Muscle layer of colon (tissue), 2 donors: ENCODE data around the gene ENTPD6.
A peak's percentile ranks its signal among the peaks of the same experiment; 100 is the strongest.

Source experiments
- H3K27ac ChIP-seq: one replicate; pipeline ENCODE4 v1.7.0; 2013; ENCODE audit warnings: low read depth, mild to moderate bottlenecking, low read length, moderate library complexity
- H3K27me3 ChIP-seq, 2 donors: one replicate each; pipeline ENCODE4 v1.7.0; 2013; ENCODE audit warnings: low read length in 2 of 2, mild to moderate bottlenecking in 2 of 2; ENCODE audit not compliant: insufficient read depth in 2 of 2, control insufficient read depth in 1 of 2
- H3K36me3 ChIP-seq: one replicate; pipeline ENCODE4 v1.7.0; 2013; ENCODE audit warnings: mild to moderate bottlenecking, low read length; ENCODE audit not compliant: insufficient read depth
- H3K4me1 ChIP-seq: one replicate; pipeline ENCODE4 v1.7.0; 2013; ENCODE audit warnings: mild to moderate bottlenecking, low read length; ENCODE audit not compliant: insufficient read depth
- H3K4me3 ChIP-seq, 2 donors: one replicate each; pipeline ENCODE4 v1.7.0; 2013; ENCODE audit warnings: low read length in 2 of 2, low read depth in 1 of 2, mild to moderate bottlenecking in 1 of 2, moderate library complexity in 1 of 2
- H3K9ac ChIP-seq: one replicate; pipeline ENCODE4 v1.7.0; 2013; ENCODE audit warnings: low read length
- H3K9me3 ChIP-seq: one replicate; pipeline ENCODE4 v1.7.0; 2013; ENCODE audit warnings: mild to moderate bottlenecking, low read length
- donor health status: abdominal sarcoma.
- donor health status: Adenocarcinoma of cecum.

Gene ENTPD6

DNA sequence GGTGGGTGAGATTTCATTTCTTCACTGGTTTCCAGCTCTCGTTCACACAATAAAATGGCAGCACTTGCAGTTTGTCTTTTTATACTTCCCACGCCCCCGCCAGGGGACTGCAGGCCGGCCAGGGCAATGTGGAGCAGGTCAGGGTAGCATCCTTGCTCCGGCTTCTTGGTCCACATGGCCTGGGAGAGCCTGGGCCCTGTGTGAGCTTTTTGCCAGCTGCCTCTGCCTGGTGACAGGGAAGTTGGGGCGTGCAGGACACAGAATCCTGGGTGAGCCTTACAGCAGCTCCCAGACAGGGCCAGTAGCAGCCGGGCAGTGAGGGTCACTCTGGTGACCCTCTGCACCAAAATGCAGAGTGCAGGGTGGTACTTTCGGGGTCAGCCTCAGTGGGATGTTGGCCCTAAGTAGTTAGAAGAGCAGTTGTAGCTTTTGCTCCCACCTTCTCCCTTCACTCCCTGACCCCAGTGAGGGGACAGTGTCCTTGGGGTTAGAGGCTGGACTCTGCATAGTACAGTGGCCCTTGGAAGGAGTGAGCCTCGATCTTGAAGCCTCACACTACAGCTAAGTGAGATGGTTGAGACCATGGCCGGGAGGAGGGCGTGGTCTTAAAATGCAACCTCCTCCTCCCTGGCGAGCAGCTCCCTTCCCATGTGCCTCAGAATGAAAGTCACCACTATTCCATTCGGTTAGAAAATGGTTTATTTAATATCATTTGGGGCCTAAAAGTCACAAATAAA lies 76.1 kb downstream of the ENTPD6 start:
- Histone ChIP-seq H3K4me3 (no peak overlapping the region), H3K36me3 (peaks cover 58% of the 10 kb centered on the region), H3K9me3 (no peaks in the 10 kb centered on the region), H3K27me3 (no peaks in the 10 kb centered on the region), H3K27ac (peak overlapping the region; percentile 43), H3K9ac (peak overlapping the region; percentile 22), H3K4me1 (peaks cover 32% of the 10 kb centered on the region)

DNA sequence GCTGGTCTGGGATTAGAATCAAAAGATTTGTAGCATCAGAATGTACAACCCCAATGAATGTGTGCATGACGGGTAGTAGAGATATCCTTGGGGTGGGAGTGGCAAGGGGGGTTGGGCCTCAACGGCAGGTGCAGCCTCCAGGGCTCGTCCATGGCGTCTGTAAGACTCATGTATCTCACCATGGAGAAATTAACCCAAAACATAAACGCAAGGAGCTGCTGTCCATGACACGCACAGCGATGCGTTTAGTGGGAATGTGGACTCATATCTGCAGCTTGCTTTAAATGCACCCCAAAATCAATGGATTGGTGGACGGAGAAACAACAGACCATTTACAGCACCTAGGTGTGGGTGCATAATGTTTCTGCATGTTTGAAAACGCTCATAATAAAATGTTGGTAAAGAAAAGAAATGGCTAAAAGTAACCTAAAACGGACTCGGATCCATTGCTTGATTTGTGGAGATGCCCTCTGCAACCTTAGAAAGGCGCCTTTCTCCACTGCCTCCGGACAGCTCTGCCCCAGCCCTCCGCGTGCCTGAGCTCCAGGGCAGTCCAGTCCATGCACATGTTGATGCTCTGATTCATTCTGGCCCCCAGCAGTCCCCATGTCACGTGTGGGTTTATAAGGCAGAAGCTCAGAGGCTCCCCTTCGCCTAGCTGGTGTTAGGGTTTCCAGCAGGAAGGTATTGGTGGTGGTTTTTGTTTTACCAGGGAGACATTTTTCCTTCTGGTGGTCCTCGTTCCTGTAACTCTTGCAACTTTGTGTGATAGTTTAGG lies 76.9 kb downstream of the ENTPD6 start:
- Histone ChIP-seq H3K9me3 (no peaks in the 10 kb centered on the region), H3K4me1 (peaks cover 32% of the 10 kb centered on the region), H3K27me3 (no peaks in the 10 kb centered on the region), H3K4me3 (no peak overlapping the region), H3K27ac (peak overlapping the region; percentile 84), H3K36me3 (peaks cover 65% of the 10 kb centered on the region), H3K9ac (peak overlapping the region; percentile 22)

DNA sequence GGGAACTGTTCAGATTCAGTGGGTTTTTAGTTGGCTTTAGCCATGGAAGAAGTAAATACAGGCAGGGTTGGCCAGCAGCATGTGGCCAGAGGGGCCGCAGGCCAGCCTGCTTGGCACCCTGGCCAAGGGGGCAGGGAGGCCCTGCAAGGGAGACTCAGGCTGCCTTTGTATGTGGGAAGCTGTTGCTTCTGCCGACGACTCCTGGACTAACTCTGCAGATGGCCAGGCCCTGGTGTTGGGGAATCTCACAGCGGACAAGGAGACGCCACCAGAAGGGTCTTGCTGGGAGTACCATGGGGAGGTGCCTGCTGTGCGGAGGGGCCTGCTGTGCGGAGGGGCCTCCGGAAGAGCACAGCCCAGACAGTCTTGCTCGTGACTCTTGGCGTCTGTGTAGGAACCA lies 77.5 kb downstream of the ENTPD6 start:
- no peaks in the 10 kb centered on the region for H3K27me3 ChIP-seq

DNA sequence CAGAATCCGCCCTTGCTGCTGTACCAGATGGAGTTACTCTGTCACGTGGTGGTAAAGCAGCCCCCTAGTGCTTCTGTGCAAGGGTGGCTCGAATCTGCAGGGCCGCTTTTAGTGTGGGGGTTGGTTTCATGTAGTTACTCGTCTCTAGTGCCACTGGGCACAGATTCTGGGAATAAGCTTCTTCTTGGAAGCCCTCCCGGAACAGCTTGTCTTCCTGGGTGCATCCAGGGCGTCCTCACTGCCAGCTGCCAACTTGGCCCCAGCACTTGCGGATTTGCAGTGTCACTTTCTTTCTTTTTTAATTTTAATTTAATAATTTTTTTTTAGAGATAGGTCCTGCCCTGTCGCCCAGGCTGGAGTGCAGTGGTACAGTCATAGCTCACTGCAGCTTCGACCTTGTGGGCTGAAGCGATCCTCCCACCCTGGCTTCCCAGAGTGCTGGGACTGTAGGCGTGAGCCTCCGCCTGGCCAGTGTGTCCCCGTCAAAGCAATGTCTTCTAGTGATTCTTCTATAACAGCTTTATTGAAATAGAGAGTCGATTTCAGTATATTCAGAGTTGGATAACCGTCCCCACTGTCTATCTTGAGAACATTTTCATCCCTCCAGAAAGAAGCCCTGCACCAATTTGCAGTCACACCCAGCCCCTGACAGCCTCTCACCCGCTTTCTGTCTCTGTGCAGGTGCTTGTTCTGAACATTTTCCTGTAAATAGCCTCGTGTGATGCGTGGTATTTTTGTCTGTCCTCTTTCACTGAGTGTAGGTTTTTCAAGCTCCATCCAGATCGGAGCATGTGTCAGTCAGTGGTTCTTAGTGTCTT lies 78.2 kb downstream of the ENTPD6 start:
- Histone ChIP-seq H3K27ac (peak overlapping the region; percentile 84), H3K4me1 (peaks cover 32% of the 10 kb centered on the region), H3K9ac (peak overlapping the region; percentile 12), H3K36me3 (peaks cover 75% of the 10 kb centered on the region), H3K4me3 (no peak overlapping the region), H3K27me3 (no peaks in the 10 kb centered on the region), H3K9me3 (no peaks in the 10 kb centered on the region)

More for the DNA sequence above, 77.5 kb downstream of the ENTPD6 start:
- peaks cover 71% of the 10 kb centered on the region for H3K36me3 ChIP-seq
- H3K9me3 ChIP-seq = no peaks in the 10 kb centered on the region
- peaks cover 32% of the 10 kb centered on the region for H3K4me1 ChIP-seq
- peak overlapping the region; percentile 12 for H3K9ac ChIP-seq
- no peak overlapping the region for H3K4me3 ChIP-seq
- peak overlapping the region; percentile 84 for H3K27ac ChIP-seq

DNA sequence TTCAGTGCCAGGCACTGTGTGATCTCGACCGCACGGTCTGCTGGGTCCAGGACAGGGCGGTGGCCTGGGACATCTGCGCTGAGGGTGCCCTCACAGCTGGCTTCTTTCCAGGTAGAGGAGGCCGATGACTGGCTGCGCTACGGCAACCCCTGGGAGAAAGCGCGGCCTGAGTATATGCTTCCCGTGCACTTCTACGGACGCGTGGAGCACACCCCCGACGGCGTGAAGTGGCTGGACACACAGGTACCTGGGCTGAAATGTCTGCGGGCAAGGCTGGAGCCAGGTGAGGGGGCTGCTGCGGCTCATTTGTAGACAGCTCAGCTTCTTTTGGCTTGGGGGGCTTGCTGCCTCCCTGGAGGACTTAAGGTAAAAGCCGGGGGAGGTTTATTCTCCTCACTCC lies 79.0 kb downstream of the ENTPD6 start:
- Histone ChIP-seq H3K36me3 (peaks cover 74% of the 10 kb centered on the region), H3K9me3 (no peaks in the 10 kb centered on the region), H3K9ac (no peak overlapping the region), H3K4me3 (no peak overlapping the region), H3K4me1 (peaks cover 32% of the 10 kb centered on the region), H3K27me3 (no peaks in the 10 kb centered on the region), H3K27ac (peak overlapping the region; percentile 67)

DNA sequence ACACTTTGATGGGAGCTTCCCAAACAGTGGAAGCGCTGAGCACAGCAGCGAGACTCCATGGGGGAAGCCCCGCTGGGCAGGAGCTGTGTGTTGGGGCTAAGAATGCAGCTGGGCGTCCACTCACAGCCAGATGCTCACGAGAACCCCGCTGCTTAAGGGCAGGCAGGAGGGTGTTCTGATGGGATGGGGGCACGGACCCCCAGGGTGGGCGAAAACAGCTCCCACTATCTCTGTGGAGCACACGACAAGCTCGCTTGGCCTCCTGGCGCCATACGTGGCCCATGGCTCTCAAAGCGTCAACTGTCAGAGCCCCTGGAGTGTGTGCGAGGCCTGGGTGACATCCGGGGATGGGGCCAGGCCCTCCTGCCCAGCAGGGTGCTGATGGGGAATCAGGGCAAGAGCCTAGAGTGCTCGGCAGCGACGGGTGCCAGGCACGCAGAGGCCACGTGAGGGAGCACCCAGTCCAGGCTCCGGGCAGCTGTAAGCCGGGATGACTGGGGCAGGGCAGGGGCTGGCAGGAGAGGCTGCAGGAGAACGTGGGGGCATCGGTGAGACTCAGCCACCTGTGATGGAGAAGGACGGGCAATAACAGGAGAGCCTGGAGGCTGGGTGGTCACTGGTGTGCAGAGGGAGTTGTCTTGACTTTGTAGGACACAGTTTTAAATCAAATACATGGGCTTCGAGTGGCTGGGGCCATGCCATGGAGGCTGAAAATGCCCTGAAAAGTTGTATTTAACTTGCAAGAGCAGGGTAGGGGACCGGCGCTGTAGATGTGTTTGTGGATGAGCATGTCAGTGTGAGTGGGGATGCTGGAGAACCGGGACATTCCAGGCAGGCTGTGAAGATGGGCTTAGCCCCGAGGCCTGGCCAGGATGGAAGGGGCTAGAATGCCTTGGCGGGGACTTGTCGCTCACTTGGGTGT lies 79.6 kb downstream of the ENTPD6 start:
- H3K4me1 ChIP-seq = peaks cover 32% of the 10 kb centered on the region
- no peaks in the 10 kb centered on the region for H3K27me3 ChIP-seq
- no peaks in the 10 kb centered on the region for H3K9me3 ChIP-seq
- H3K9ac ChIP-seq = no peak overlapping the region
- peak overlapping the region; percentile 67 for H3K27ac ChIP-seq
- H3K36me3 ChIP-seq = peaks cover 77% of the 10 kb centered on the region
- no peak overlapping the region for H3K4me3 ChIP-seq

DNA sequence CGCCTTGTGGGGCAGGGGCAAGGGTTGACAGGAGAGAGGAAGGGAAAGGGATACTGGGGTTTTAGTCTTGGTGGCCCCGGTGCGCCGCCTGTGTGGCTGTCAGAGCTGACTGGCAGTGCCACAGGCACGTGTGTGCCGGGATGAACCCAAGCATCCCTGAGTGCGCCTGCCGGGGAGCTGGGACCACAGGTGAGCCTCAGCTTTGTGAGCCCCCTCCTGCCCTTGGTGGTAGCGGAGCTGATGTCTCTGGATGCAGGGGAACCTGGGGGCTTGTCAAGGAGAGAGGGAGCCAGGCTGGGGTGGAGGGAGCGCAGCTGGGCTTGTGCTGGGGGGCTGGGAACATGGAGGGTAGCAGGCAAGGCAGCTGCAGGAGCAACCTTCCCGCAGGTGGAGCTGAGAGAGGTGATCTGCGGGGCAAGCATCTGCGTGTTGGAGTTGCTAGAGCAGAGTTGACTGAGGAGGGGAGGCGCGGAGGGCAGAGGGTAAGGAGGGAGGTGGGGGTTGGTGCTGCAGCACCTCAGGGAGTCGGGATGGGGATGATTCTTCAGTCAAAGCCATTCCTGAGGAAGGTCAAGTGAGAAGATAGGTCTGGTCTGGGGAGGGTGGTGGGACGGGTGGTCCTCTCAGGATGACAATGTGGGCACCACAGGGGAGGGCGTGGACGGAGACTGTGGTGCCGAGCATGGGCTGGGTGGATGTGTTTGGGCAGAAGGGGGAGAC lies 80.5 kb downstream of the ENTPD6 start:
- H3K9ac ChIP-seq = no peak overlapping the region
- H3K4me3 ChIP-seq = no peak overlapping the region
- peak overlapping the region; percentile 67 for H3K27ac ChIP-seq
- H3K4me1 ChIP-seq = peaks cover 32% of the 10 kb centered on the region
- H3K9me3 ChIP-seq = no peaks in the 10 kb centered on the region
- peaks cover 80% of the 10 kb centered on the region for H3K36me3 ChIP-seq
- H3K27me3 ChIP-seq = no peaks in the 10 kb centered on the region
